Activated CD8-positive, alpha-beta T cell treated with anti-CD3 and anti-CD28 coated beads, Interleukin-2, amount 10 ng/mL, durations not matched to agents 7 days and 5 days (primary cell): Measurements from ENCODE around the gene MYH11. TPM values are rescaled to one million over a fixed set of nuclear protein-coding genes. Genes with fewer than 3 reads are reported as not detected.
"Not testable (repeated sequence)": the region's sequence is repeated elsewhere in the genome, so short reads cannot be mapped to it uniquely, and the experiment has no call there.

Experiments
- ATAC-seq: fragments of 150-1000 bp; cut with Tn5 transposase; one replicate; pipeline ENCODE4 v1.10.0; 2021; ENCODE audit warnings: moderate library complexity
- CTCF ChIA-PET: fragments of 350-600 bp; sonication (Branson Sonifier 250); formaldehyde crosslinking; loops from one replicate; lab custom pipeline; 2021; ENCODE audit warnings: antibody characterized with exemption; lab: Charles Lee
- POLR2A ChIA-PET: fragments of 350-600 bp; sonication (Branson Sonifier 250); formaldehyde crosslinking; loops from one replicate; lab custom pipeline; 2021; ENCODE audit warnings: antibody characterized with exemption; lab: Charles Lee
- DNase-seq: peaks from one replicate; pipeline ENCODE4 v3.0.0-alpha.2; 2020
- H3K27ac Mint-ChIP-seq: one replicate; pipeline ENCODE4 v1.8.0; 2021; ENCODE audit warnings: mild to moderate bottlenecking, mixed read lengths
- H3K27me3 Mint-ChIP-seq: one replicate; pipeline ENCODE4 v1.8.0; 2021; ENCODE audit warnings: low read depth, mixed read lengths
- H3K36me3 Mint-ChIP-seq: one replicate; pipeline ENCODE4 v1.8.0; 2021; ENCODE audit warnings: low read depth, mixed read lengths
- H3K4me1 Mint-ChIP-seq: one replicate; pipeline ENCODE4 v1.8.0; 2021; ENCODE audit warnings: low read depth, mixed read lengths
- H3K4me3 Mint-ChIP-seq: one replicate; pipeline ENCODE4 v1.8.0; 2021; ENCODE audit warnings: mild to moderate bottlenecking, mixed read lengths
- H3K9me3 Mint-ChIP-seq: one replicate; pipeline ENCODE4 v1.8.0; 2022; ENCODE audit warnings: mixed read lengths; ENCODE audit not compliant: insufficient read depth
- total RNA-seq, 2 experiments: library from RNA; stranded (reverse); gene quantifications; one replicate each; pipeline ENCODE4 v1.2.3, GENCODE V29; 2021

Gene MYH11
- total RNA-seq, 2 experiments from 2014 or later, result not detected

- no peak for ATAC-seq
- Mint-ChIP-seq H3K27ac (peak overlapping the region; percentile 69), H3K36me3 (peaks cover 55% of the 10 kb centered on the region), H3K27me3 (no peaks in the 10 kb centered on the region), H3K9me3 (no peaks in the 10 kb centered on the region), H3K4me3 (no peak overlapping the region), H3K4me1 (peaks cover 20% of the 10 kb centered on the region)
- DNase-seq, result no peak
- ChIA-PET CTCF (interaction anchor here (1.2 kb wide), 1 partner anchor 61 kb away, joined by 4 read pairs; no protein-coding TSS in a partner anchor), POLR2A (no interaction called here)
These were observed 154.6 kb downstream of the MYH11 start for GRCh38 chr16:15701975-15702970.

- no peak overlapping the region for H3K4me3 Mint-ChIP-seq
- no peaks in the 10 kb centered on the region for H3K27me3 Mint-ChIP-seq
- ATAC-seq (no peak), DNase-seq (no peak)
- ChIA-PET POLR2A (no interaction called here), CTCF (no interaction called here)
- peaks cover 61% of the 10 kb centered on the region for H3K36me3 Mint-ChIP-seq
- no peak overlapping the region for H3K27ac Mint-ChIP-seq
- H3K9me3 Mint-ChIP-seq, result no peaks in the 10 kb centered on the region
- H3K4me1 Mint-ChIP-seq, result peaks cover 20% of the 10 kb centered on the region
These were observed 155.5 kb downstream of the MYH11 start for GRCh38 chr16:15701367-15701766.

GRCh38 chr16:15699819-15700218 is 157.0 kb downstream of the MYH11 start:
- POLR2A ChIA-PET, result no interaction called here
- Mint-ChIP-seq H3K27me3 (no peaks in the 10 kb centered on the region), H3K4me3 (no peak overlapping the region), H3K27ac (no peak overlapping the region), H3K4me1 (peaks cover 20% of the 10 kb centered on the region), H3K9me3 (no peaks in the 10 kb centered on the region), H3K36me3 (peaks cover 63% of the 10 kb centered on the region)
- DNase-seq, result no peak
- CTCF ChIA-PET, result interaction anchor here (0.8 kb wide), 1 partner anchor 57 kb away, joined by 3 read pairs; the partner anchor contains the start of gene MARF1
- no peak for ATAC-seq

- H3K4me1 Mint-ChIP-seq, result no peaks in the 10 kb centered on the region
- H3K9me3 Mint-ChIP-seq, result no peaks in the 10 kb centered on the region
- H3K27ac Mint-ChIP-seq, result no peak overlapping the region
- DNase-seq, result no peak
- H3K36me3 Mint-ChIP-seq, result peaks cover 73% of the 10 kb centered on the region
- ATAC-seq, result no peak
- H3K27me3 Mint-ChIP-seq, result no peaks in the 10 kb centered on the region
- H3K4me3 Mint-ChIP-seq, result no peak overlapping the region
- CTCF ChIA-PET, result interaction anchor here (1.0 to 1.2 kb wide), 2 partner anchors 10 to 49 kb away, joined by 4 read pairs; no protein-coding TSS in a partner anchor
- POLR2A ChIA-PET, result no interaction called here
These were observed 162.3 kb downstream of the MYH11 start for GRCh38 chr16:15694499-15694898.

- H3K36me3 Mint-ChIP-seq, result peaks cover 82% of the 10 kb centered on the region
- H3K27ac Mint-ChIP-seq, H3K4me1 Mint-ChIP-seq, H3K4me3 Mint-ChIP-seq, H3K9me3 Mint-ChIP-seq, DNase-seq, POLR2A ChIA-PET, ATAC-seq, H3K27me3 Mint-ChIP-seq: not testable (repeated sequence)
- CTCF ChIA-PET, result interaction anchor here (1.0 to 2.3 kb wide), 2 partner anchors 9 to 12 kb away, joined by 3 to 8 read pairs; no protein-coding TSS in a partner anchor
These were observed 164.3 kb downstream of the MYH11 start for GRCh38 chr16:15692508-15692907.

- H3K4me3 Mint-ChIP-seq, result no peak overlapping the region
- no peak for ATAC-seq
- no peak for DNase-seq
- CTCF ChIA-PET, result interaction anchor here (2.3 kb wide), 1 partner anchor 13 kb away, joined by 8 read pairs; no protein-coding TSS in a partner anchor
- no peaks in the 10 kb centered on the region for H3K9me3 Mint-ChIP-seq
- H3K4me1 Mint-ChIP-seq, result no peaks in the 10 kb centered on the region
- peak overlapping the region; percentile 18 for H3K27ac Mint-ChIP-seq
- no peaks in the 10 kb centered on the region for H3K27me3 Mint-ChIP-seq
- peaks cover 80% of the 10 kb centered on the region for H3K36me3 Mint-ChIP-seq
- POLR2A ChIA-PET, result no interaction called here
These were observed 165.8 kb downstream of the MYH11 start for GRCh38 chr16:15691046-15691445.

GRCh38 chr16:15690296-15690695 is 166.5 kb downstream of the MYH11 start:
- H3K27ac Mint-ChIP-seq, result no peak overlapping the region
- no peak overlapping the region for H3K4me3 Mint-ChIP-seq
- H3K9me3 Mint-ChIP-seq, result no peaks in the 10 kb centered on the region
- no peaks in the 10 kb centered on the region for H3K4me1 Mint-ChIP-seq
- ATAC-seq, result no peak
- no peak for DNase-seq
- no peaks in the 10 kb centered on the region for H3K27me3 Mint-ChIP-seq
- peaks cover 83% of the 10 kb centered on the region for H3K36me3 Mint-ChIP-seq
- POLR2A ChIA-PET, result no interaction called here
- CTCF ChIA-PET, result no interaction called here

GRCh38 chr16:15689290-15689689 is 167.5 kb downstream of the MYH11 start:
- no peak for ATAC-seq
- CTCF ChIA-PET, result no interaction called here
- POLR2A ChIA-PET, result no interaction called here

GRCh38 chr16:15686287-15686686 is 170.5 kb downstream of the MYH11 start:
- POLR2A ChIA-PET, result no interaction called here
- DNase-seq (no peak), ATAC-seq (no peak)
- Mint-ChIP-seq H3K9me3 (no peaks in the 10 kb centered on the region), H3K36me3 (peaks cover 68% of the 10 kb centered on the region), H3K4me3 (no peak overlapping the region), H3K27me3 (no peaks in the 10 kb centered on the region), H3K27ac (no peak overlapping the region), H3K4me1 (peaks cover 4% of the 10 kb centered on the region)
- CTCF ChIA-PET, result no interaction called here

More at GRCh38 chr16:15689290-15689689, 167.5 kb downstream of the MYH11 start:
- peaks cover 81% of the 10 kb centered on the region for H3K36me3 Mint-ChIP-seq
- peak overlapping the region; percentile 4 for H3K27ac Mint-ChIP-seq
- H3K27me3 Mint-ChIP-seq, result no peaks in the 10 kb centered on the region
- no peaks in the 10 kb centered on the region for H3K9me3 Mint-ChIP-seq
- no peak for DNase-seq
- H3K4me1 Mint-ChIP-seq, result no peaks in the 10 kb centered on the region
- H3K4me3 Mint-ChIP-seq, result no peak overlapping the region

- DNase-seq (peak; percentile 45), ATAC-seq (peak; percentile 63)
- Mint-ChIP-seq H3K4me3 (no peak overlapping the region), H3K9me3 (no peaks in the 10 kb centered on the region), H3K36me3 (peaks cover 64% of the 10 kb centered on the region), H3K4me1 (peaks cover 7% of the 10 kb centered on the region), H3K27me3 (no peaks in the 10 kb centered on the region), H3K27ac (no peak overlapping the region)
- CTCF ChIA-PET, result interaction anchor here (0.7 to 2.7 kb wide), 3 partner anchors 10 to 40 kb away, joined by 3 to 17 read pairs (median 4); no protein-coding TSS in a partner anchor
- POLR2A ChIA-PET, result interaction anchor here (0.7 to 1.0 kb wide), 2 partner anchors 39 to 43 kb away, joined by 3 read pairs; partner anchors contain the start of gene MARF1
These were observed 174.7 kb downstream of the MYH11 start for GRCh38 chr16:15682105-15682570.

GRCh38 chr16:15677447-15677846 is 179.4 kb downstream of the MYH11 start:
- Mint-ChIP-seq H3K4me1 (peaks cover 41% of the 10 kb centered on the region), H3K36me3 (peaks cover 76% of the 10 kb centered on the region), H3K27ac (peak overlapping the region; percentile 19), H3K27me3 (no peaks in the 10 kb centered on the region), H3K4me3 (no peak overlapping the region), H3K9me3 (no peaks in the 10 kb centered on the region)
- ChIA-PET POLR2A (no interaction called here), CTCF (no interaction called here)
- no peak for DNase-seq
- ATAC-seq, result no peak

GRCh38 chr16:15676506-15676905 is 180.3 kb downstream of the MYH11 start:
- Mint-ChIP-seq H3K9me3 (no peaks in the 10 kb centered on the region), H3K36me3 (peaks cover 80% of the 10 kb centered on the region), H3K4me3 (no peak overlapping the region), H3K27me3 (no peaks in the 10 kb centered on the region), H3K27ac (peak overlapping the region; percentile 14), H3K4me1 (peaks cover 46% of the 10 kb centered on the region)
- DNase-seq, result no peak
- ChIA-PET CTCF (no interaction called here), POLR2A (interaction anchor here (1.4 kb wide), 1 partner anchor 34 kb away, joined by 5 read pairs; the partner anchor contains the start of gene MARF1)
- no peak for ATAC-seq
